Upper lobe of left lung (tissue), 4 donors: ENCODE measurements around the gene ECSIT.

Experiments used
- POLR2AphosphoS5 ChIP-seq, 2 donors: sonication (generic); formaldehyde crosslinking; IDR thresholded peaks; one replicate each; pipeline ENCODE4 v1.5.1; 2017; ENCODE audit warnings: antibody characterized with exemption in 2 of 2
- TF ChIP-seq, protein P1 (sequence below), 6 experiments: fragments of 450-650 bp in 4 of 6; fragments of 200-600 bp in 2 of 6; sonication (generic) in 2 of 6; IDR thresholded peaks; one replicate each; pipeline ENCODE4 v1.5.1; 2016 to 2019; ENCODE audit warnings: antibody characterized with exemption in 6 of 6

DNA sequence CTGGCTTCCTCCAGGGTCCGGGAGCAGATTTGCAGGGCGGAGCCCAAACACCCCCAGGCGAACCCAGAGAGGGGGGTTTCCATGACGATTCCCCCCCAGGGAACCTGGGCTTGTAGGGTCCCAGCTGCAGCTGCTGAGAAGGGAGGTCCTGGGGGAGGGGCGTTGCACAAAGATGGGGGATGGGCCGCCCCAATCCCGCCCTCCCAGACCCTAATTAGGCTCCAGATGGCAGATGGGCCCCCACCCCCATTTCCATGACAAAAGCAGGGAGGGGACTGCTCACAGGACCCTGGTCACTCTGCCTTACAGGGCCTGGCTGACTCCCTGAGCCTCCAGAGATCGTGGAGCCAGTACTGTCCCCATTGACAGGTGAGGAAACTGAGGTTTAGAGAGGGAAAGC is 63.3 kb downstream of the ECSIT start:
- TF ChIP-seq, protein P1, sequence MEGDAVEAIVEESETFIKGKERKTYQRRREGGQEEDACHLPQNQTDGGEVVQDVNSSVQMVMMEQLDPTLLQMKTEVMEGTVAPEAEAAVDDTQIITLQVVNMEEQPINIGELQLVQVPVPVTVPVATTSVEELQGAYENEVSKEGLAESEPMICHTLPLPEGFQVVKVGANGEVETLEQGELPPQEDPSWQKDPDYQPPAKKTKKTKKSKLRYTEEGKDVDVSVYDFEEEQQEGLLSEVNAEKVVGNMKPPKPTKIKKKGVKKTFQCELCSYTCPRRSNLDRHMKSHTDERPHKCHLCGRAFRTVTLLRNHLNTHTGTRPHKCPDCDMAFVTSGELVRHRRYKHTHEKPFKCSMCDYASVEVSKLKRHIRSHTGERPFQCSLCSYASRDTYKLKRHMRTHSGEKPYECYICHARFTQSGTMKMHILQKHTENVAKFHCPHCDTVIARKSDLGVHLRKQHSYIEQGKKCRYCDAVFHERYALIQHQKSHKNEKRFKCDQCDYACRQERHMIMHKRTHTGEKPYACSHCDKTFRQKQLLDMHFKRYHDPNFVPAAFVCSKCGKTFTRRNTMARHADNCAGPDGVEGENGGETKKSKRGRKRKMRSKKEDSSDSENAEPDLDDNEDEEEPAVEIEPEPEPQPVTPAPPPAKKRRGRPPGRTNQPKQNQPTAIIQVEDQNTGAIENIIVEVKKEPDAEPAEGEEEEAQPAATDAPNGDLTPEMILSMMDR (IDR thresholded peaks at IDR 0.05) = no peak
- TF ChIP-seq POLR2AphosphoS5 (IDR thresholded peaks at IDR 0.05) = no peak
